Muscle of leg (tissue), 11 donors: ENCODE results near the gene DIABLO. TPM values are rescaled to one million over a fixed set of nuclear protein-coding genes. Genes with fewer than 3 reads are reported as not detected.

Experiments used
- DNase-seq: peaks from one replicate; pipeline ENCODE4 v3.0.0; 2013
- H3K27ac ChIP-seq: one replicate; pipeline ENCODE4 v1.5.1; 2013; ENCODE audit warnings: mild to moderate bottlenecking, low read length, control low read depth
- H3K27me3 ChIP-seq: one replicate; pipeline ENCODE4 v1.6.1; 2013; ENCODE audit warnings: low read length; ENCODE audit not compliant: control insufficient read depth, insufficient read depth
- H3K36me3 ChIP-seq: one replicate; pipeline ENCODE4 v1.6.1; 2013; ENCODE audit warnings: low read length; ENCODE audit not compliant: control insufficient read depth, insufficient read depth
- H3K4me1 ChIP-seq: one replicate; pipeline ENCODE4 v1.6.1; 2013; ENCODE audit warnings: low read length; ENCODE audit not compliant: control insufficient read depth, insufficient read depth
- H3K4me3 ChIP-seq: one replicate; pipeline ENCODE4 v1.5.1; 2013; ENCODE audit warnings: low read length, control low read depth
- H3K9me3 ChIP-seq: replicated peaks from 2 replicates; pipeline ENCODE4 v1.6.1; 2013; ENCODE audit warnings: low read depth, low read length; ENCODE audit not compliant: control insufficient read depth
- WGBS: methylation state at CpG from one replicate; pipeline ENCODE4 v1.1.5; 2013; ENCODE audit warnings: missing lambda C conversion rate; ENCODE audit not compliant: insufficient coverage; 5-methylcytosine and 5-hydroxymethylcytosine counted together
- polyA plus RNA-seq, 8 donors: library from polyadenylated mRNA; unstranded; fragments of 120-200 nt; gene quantifications; one replicate each; pipeline versions ENCODE4 v1.2.1 to v1.2.3, GENCODE V29; 2013; ENCODE audit warnings: inconsistent platforms in 1 of 8, low replicate concordance in 1 of 8; ENCODE audit not compliant: insufficient read length in 8 of 8, insufficient read depth in 1 of 8
- total RNA-seq: library from RNA; stranded (reverse); fragments of 120-200 nt; gene quantifications from one replicate; pipeline ENCODE4 v1.2.4, GENCODE V29; 2013

DIABLO gene
- total and polyA plus RNA-seq, 9 donors = 31.4 to 44.0 (median 36.5) TPM

GRCh38 chr12:122250536-122250935 lies 24.7 kb upstream of the DIABLO start:
- Histone ChIP-seq H3K27me3 (no peaks in the 10 kb centered on the region), H3K36me3 (peaks cover 30% of the 10 kb centered on the region), H3K27ac (no peak overlapping the region), H3K4me1 (no peaks in the 10 kb centered on the region), H3K4me3 (no peak overlapping the region), H3K9me3 (no peaks in the 10 kb centered on the region)
- DNase-seq = no peak
- 94% methylated on average over 6 of the region's 8 CpGs for WGBS

GRCh38 chr12:122250047-122250446 lies 24.2 kb upstream of the DIABLO start:
- no peak for DNase-seq
- H3K27me3 ChIP-seq = no peaks in the 10 kb centered on the region
- H3K9me3 ChIP-seq = no peaks in the 10 kb centered on the region
- H3K4me3 ChIP-seq = no peak overlapping the region
- H3K27ac ChIP-seq = no peak overlapping the region
- H3K36me3 ChIP-seq = peaks cover 31% of the 10 kb centered on the region
- H3K4me1 ChIP-seq = no peaks in the 10 kb centered on the region
- 86% methylated on average over 6 of the region's 6 CpGs for WGBS

- H3K36me3 ChIP-seq = peaks cover 40% of the 10 kb centered on the region
- no peak overlapping the region for H3K4me3 ChIP-seq
- no peaks in the 10 kb centered on the region for H3K9me3 ChIP-seq
- WGBS = 83% methylated on average over 1 of the region's 1 CpG
- no peaks in the 10 kb centered on the region for H3K27me3 ChIP-seq
- H3K4me1 ChIP-seq = no peaks in the 10 kb centered on the region
- H3K27ac ChIP-seq = no peak overlapping the region
- DNase-seq = no peak
Measured at GRCh38 chr12:122245553-122245952, 19.7 kb upstream of the DIABLO start.

DNA sequence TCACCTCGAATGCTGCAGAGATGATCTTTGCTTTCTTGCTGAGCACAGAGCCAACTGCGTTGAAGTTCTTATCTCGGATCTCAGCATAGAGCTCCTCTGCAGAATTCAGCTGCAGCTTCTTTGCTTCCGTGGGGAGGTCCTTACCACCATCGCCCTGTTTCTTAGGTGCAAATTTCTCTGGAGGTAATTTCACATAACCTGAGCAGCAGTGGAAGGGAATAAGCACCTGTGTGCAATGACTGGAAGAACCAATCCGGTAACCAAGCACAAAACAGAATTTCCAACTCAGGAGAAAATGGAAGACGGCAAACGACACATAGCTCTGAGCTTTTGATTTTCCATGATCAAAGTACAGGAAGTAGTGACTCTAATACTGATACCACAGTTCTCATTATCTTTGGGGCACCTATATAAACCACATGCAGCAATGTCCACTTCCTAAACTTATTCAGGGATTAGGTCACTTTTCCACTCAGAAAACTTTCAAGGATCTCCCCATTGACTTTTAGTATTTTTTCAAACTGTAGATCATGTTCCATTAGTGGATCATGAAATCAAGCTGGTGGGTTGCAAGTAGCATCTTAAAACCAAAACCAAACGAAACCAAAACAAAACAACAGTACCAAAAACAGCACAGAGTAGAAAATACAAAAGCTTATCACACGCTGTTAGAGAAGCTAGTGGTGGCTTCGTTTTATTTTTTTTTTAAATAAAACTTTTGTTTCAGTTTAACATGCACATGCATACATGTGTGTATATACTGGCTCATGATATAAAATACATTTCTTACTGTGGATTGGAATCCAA lies 18.9 kb upstream of the DIABLO start:
- DNase-seq = no peak
- Histone ChIP-seq H3K4me3 (no peak overlapping the region), H3K27me3 (no peaks in the 10 kb centered on the region), H3K9me3 (no peaks in the 10 kb centered on the region), H3K27ac (no peak overlapping the region), H3K36me3 (peaks cover 37% of the 10 kb centered on the region), H3K4me1 (no peaks in the 10 kb centered on the region)
- 90% methylated on average over 3 of the region's 11 CpGs for WGBS

DNA sequence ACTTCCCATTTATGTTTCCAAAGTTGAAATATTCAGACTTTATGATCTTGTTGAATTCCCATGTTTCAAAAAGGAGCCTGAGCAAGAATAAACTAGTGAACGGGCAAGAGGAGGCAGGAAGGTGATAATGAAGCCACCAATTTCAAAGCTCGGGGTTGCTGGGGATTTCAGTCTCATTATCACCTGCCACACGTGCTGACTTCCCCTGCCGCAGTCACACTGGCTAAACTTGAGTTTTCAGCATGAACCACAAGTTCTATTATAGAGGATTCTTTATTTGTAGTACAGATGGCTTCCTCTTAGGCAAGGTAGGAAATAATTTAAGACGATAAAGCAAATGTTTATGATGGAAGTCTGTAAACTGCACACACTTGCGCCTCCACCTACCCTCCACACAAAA lies 18.1 kb upstream of the DIABLO start:
- H3K36me3 ChIP-seq = peaks cover 32% of the 10 kb centered on the region
- no peaks in the 10 kb centered on the region for H3K27me3 ChIP-seq
- no peak overlapping the region for H3K4me3 ChIP-seq
- H3K4me1 ChIP-seq = no peaks in the 10 kb centered on the region
- no peak overlapping the region for H3K27ac ChIP-seq
- H3K9me3 ChIP-seq = no peaks in the 10 kb centered on the region
- no peak for DNase-seq
- WGBS = no CpG with 5 or more reads among the region's 6 CpGs

- WGBS = no CpG with 5 or more reads among the region's 5 CpGs
- no peak for DNase-seq
- Histone ChIP-seq H3K9me3 (no peaks in the 10 kb centered on the region), H3K27me3 (no peaks in the 10 kb centered on the region), H3K36me3 (peaks cover 32% of the 10 kb centered on the region), H3K4me3 (no peak overlapping the region), H3K4me1 (no peaks in the 10 kb centered on the region), H3K27ac (no peak overlapping the region)
Measured at GRCh38 chr12:122238861-122239260, 13.0 kb upstream of the DIABLO start.

DNA sequence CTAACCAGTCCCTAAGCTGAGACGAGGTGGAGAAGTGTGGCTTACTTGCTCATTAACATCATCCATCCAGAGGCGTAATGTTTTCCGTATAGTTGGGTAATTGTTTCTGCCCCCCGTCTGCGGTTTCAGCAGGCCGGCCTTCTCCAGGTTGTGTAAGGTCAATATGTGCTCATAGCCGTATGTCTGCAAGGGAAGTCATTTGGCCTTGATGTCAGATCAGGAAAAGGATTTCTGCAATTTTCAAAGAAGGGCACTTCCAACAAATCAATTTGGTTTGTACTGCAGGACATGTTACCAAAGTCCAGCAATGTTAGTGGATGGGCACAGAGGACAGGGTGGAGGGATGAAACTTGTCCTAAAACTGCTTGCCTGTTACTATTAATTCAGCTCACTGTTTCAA lies 9.9 kb upstream of the DIABLO start:
- Histone ChIP-seq H3K27ac (no peak overlapping the region), H3K9me3 (no peaks in the 10 kb centered on the region), H3K36me3 (peaks cover 33% of the 10 kb centered on the region), H3K27me3 (no peaks in the 10 kb centered on the region), H3K4me3 (no peak overlapping the region), H3K4me1 (no peaks in the 10 kb centered on the region)
- no CpG with 5 or more reads among the region's 7 CpGs for WGBS
- no peak for DNase-seq

GRCh38 chr12:122232691-122233090 lies 6.8 kb upstream of the DIABLO start:
- WGBS = no CpG with 5 or more reads among the region's 10 CpGs
- no peak overlapping the region for H3K4me3 ChIP-seq
- no peak overlapping the region for H3K27ac ChIP-seq
- H3K9me3 ChIP-seq = no peaks in the 10 kb centered on the region
- H3K4me1 ChIP-seq = no peaks in the 10 kb centered on the region
- peaks cover 37% of the 10 kb centered on the region for H3K36me3 ChIP-seq
- DNase-seq = no peak
- H3K27me3 ChIP-seq = no peaks in the 10 kb centered on the region

GRCh38 chr12:122230798-122231197 lies 4.9 kb upstream of the DIABLO start:
- peaks cover 8% of the 10 kb centered on the region for H3K4me1 ChIP-seq
- H3K9me3 ChIP-seq = no peaks in the 10 kb centered on the region
- 59% methylated on average over 4 of the region's 6 CpGs for WGBS
- H3K27ac ChIP-seq = no peak overlapping the region
- H3K27me3 ChIP-seq = no peaks in the 10 kb centered on the region
- H3K36me3 ChIP-seq = peaks cover 36% of the 10 kb centered on the region
- no peak overlapping the region for H3K4me3 ChIP-seq
- no peak for DNase-seq

- Histone ChIP-seq H3K9me3 (no peaks in the 10 kb centered on the region), H3K4me1 (peaks cover 18% of the 10 kb centered on the region), H3K27me3 (no peaks in the 10 kb centered on the region), H3K4me3 (no peak overlapping the region), H3K36me3 (peaks cover 24% of the 10 kb centered on the region), H3K27ac (no peak overlapping the region)
- no peak for DNase-seq
- 90% methylated on average over 3 of the region's 5 CpGs for WGBS
Measured at GRCh38 chr12:122228092-122228491, 2.2 kb upstream of the DIABLO start.

DNA sequence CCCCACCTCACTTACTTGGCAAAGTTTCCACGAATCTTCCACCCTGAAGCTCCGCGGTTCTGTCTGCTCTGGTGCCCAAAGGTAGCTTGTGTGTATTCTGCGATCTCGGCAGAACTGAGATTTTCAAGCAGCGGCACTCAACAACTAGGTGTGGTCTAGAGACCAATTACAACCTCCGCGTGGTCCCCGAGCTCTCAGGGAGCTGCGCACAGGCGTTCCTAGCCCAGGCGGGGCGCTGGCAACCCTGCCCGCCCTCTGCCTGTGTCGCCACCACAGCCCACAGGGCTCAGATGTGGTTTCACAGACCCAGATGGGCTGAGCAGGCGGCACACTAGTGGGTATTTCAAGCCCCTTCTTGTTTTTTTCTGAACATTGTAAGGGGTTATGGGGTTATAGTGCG lies 1.5 kb upstream of the DIABLO start:
- 91% methylated on average over 16 of the region's 17 CpGs for WGBS
- Histone ChIP-seq H3K36me3 (peaks cover 28% of the 10 kb centered on the region), H3K4me1 (peaks cover 18% of the 10 kb centered on the region), H3K4me3 (no peak overlapping the region), H3K27me3 (no peaks in the 10 kb centered on the region), H3K27ac (no peak overlapping the region), H3K9me3 (no peaks in the 10 kb centered on the region)
- DNase-seq = no peak
